ENCODE measurements around the gene AUP1.

AUP1 gene

DNA sequence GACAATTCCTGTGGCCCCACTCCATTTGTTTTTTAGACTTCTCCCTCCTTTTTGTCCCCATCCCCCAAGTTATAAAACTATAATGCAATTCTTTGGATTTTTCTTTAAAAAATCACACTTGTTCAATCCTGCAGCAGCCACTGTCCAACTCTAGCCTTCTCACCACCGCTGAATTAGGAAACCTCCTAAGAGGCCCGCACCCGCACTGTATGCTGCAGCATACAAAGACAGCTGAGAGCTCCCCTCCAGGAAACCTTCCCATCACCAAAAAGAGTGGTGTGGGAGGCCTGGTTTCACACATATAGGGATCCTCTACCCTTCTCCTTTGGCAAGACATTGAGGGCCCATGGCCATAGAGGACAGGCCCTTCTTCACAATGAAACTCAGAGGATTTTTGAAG is 24.9 kb downstream of the AUP1 start:
- FAIRE-seq = no peak
- no peak for DNase-seq (ENCODE audit: insufficient read length, low spot score)
- no peak for TF ChIP-seq CTCF (IDR thresholded peaks at IDR 0.05; ENCODE audit: insufficient read depth, missing control alignments)

DNA sequence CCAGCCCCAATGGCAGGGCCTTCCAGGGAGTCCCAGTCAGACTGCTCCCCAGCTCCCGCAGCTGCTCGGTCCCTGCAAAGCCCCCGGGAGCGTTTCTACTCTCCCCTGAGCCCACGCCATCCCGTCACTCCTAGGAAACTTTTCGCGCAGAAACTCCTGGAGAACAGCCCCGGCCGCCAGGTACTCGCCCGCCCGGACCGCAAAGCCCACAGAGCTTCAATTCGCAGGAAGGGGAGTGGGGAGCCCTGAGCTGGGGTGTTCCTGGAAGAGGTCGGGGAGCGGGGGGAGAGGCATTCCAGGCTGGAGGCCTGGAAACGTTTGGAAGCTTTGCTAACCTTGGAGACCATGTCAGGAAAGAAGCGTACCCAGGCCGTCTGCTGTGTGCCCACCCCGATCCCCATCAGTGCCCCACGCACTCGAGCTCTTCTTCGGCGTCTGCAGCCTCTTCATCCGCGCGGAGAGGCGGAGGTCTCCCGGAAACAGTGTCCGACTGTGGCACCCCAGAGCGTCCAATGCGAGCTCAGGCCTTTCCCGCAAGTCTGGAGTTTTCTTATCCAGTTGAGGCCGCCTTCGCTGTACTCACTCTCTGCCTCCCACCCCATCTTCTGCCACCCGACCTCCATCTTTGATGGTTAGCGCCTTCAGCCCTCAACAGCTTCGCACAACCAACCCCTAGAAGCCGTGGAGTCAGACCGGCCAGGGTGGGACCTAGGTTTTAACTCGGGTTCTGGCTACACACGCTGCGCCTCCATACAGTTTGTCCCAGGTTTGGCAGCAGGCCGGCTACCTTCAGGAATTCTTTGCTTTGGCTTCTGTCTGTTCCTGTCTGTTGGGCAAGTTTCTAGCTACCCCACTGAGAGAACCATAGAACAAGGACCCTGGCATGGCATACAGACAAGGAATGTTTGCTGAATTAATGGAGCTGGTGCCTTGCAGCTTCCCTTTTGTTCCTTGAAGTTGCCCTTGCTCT is 25.7 kb downstream of the AUP1 start:
- no peak for FAIRE-seq
- TF ChIP-seq CTCF (IDR thresholded peaks at IDR 0.05; ENCODE audit: insufficient read depth, missing control alignments) = no peak
- DNase-seq (ENCODE audit: insufficient read length, low spot score) = no peak

- peak; percentile 37 for TF ChIP-seq CTCF (IDR thresholded peaks at IDR 0.05; ENCODE audit: insufficient read depth, missing control alignments)
- FAIRE-seq (no peak), DNase-seq (ENCODE audit: insufficient read length, low spot score) (no peak)
These were observed 26.6 kb downstream of the AUP1 start for GRCh38 chr2:74502720-74503505.

DNA sequence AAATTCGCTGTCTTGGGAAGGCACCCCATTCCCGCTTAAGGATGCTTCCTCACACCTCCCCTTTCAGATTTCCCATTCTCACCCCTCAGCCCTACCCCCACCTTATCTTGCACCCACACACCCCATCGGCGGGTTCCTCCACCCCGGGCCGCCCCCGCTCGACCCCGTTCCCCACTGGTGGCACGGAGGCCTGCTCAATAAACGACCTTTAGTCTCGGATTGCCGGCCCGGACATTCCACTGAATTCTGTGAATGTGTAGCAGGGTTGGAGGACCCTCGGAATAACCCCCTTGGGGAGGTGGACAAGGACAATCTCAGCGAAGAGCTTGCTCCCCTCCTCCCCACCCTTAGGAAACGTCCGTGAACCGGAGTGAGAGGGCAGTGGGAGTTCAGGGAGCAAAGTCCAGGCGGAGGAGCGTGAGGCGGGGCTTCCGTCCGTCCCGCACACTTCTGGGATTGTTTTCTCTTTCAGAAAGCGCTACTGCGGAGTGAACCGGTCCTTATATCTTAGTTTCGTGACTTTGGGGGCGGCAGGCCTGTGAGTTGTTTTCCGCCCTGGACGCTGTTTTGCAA is 27.3 kb downstream of the AUP1 start:
- FAIRE-seq = no peak
- TF ChIP-seq CTCF (IDR thresholded peaks at IDR 0.05; ENCODE audit: insufficient read depth, missing control alignments) = no peak
- DNase-seq (ENCODE audit: insufficient read length, low spot score) = no peak

- no peak for FAIRE-seq
These were observed 28.0 kb downstream of the AUP1 start for GRCh38 chr2:74501335-74502071.

More at GRCh38 chr2:74501335-74502071, 28.0 kb downstream of the AUP1 start:
- DNase-seq (ENCODE audit: insufficient read length, low spot score) = peak; percentile 67
- TF ChIP-seq CTCF (IDR thresholded peaks at IDR 0.05; ENCODE audit: insufficient read depth, missing control alignments) = no peak
